IMR-90 (cell line): ENCODE measurements around the gene PRKRIP1. TPM values are rescaled to one million over a fixed set of nuclear protein-coding genes. Genes with fewer than 3 reads are reported as not detected.

Experiments used
- ATAC-seq: fragments of 200-7000 bp; cut with Tn5 transposase; 2 replicates; pipeline ENCODE4 v1.9.1; 2020; ENCODE audit warnings: low read depth, mild to moderate bottlenecking, moderate library complexity
- BruUV-seq: library from RNA; stranded (reverse); fragments of 400-500 nt; replicated peaks from 2 replicates; lab custom pipeline; 2021; lab: Mats Ljungman, UMichigan
- CTCF ChIA-PET: fragments of 300-600 bp; formaldehyde crosslinking; extraction: SDS; loops from one replicate; lab custom pipeline; 2021; ENCODE audit warnings: antibody characterized with exemption; lab: Yijun Ruan, JAX
- POLR2A ChIA-PET: fragments of 300-600 bp; sonication (Branson Sonifier 250); formaldehyde crosslinking; loops from one replicate; lab custom pipeline; 2022; ENCODE audit warnings: antibody characterized with exemption; ENCODE audit not compliant: unreplicated experiment; lab: Charles Lee
- DNase-seq: peaks from one replicate; pipeline ENCODE4 v3.0.0; 2013
- H2AFZ ChIP-seq: replicated peaks from 2 replicates; pipeline ENCODE3; 2013; ENCODE audit warnings: low read length, mild to moderate bottlenecking; ENCODE audit not compliant: poor library complexity
- H2AK5ac ChIP-seq: 2 replicates; pipeline ENCODE4 v1.6.1; 2013; ENCODE audit warnings: low read depth, low read length, inconsistent platforms
- H2AK9ac ChIP-seq: replicated peaks from 2 replicates; pipeline ENCODE3; 2013; ENCODE audit warnings: mild to moderate bottlenecking, low read depth, low read length, moderate library complexity; ENCODE audit not compliant: poor library complexity
- H2BK120ac ChIP-seq: 2 replicates; pipeline ENCODE4 v1.6.1; 2013; ENCODE audit warnings: low read depth, low read length, inconsistent platforms
- H2BK15ac ChIP-seq: 3 replicates; pipeline ENCODE4 v1.6.1; 2013; ENCODE audit warnings: low read depth, low read length, inconsistent platforms
- H2BK20ac ChIP-seq: 2 replicates; pipeline ENCODE4 v1.6.1; 2013; ENCODE audit warnings: low read depth, mild to moderate bottlenecking, inconsistent platforms, low read length, moderate library complexity
- H2BK5ac ChIP-seq: 2 replicates; pipeline ENCODE4 v1.6.1; 2013; ENCODE audit warnings: mild to moderate bottlenecking, low read depth, low read length, inconsistent platforms; ENCODE audit not compliant: poor library complexity, severe bottlenecking
- H3K14ac ChIP-seq: replicated peaks from 2 replicates; pipeline ENCODE4 v1.6.1; 2013; ENCODE audit warnings: low read depth, low read length, inconsistent platforms
- H3K18ac ChIP-seq: 2 replicates; pipeline ENCODE4 v1.6.1; 2013; ENCODE audit warnings: low read depth, low read length, control low read depth
- H3K23ac ChIP-seq: 2 replicates; pipeline ENCODE4 v1.6.1; 2013; ENCODE audit warnings: low read depth, low read length, inconsistent platforms
- H3K27ac ChIP-seq: 2 replicates; pipeline ENCODE4 v1.5.1; 2013; ENCODE audit warnings: mild to moderate bottlenecking, control low read depth, low read length; ENCODE audit not compliant: insufficient read depth
- H3K27me3 ChIP-seq: 2 replicates; pipeline ENCODE4 v1.6.1; 2013; ENCODE audit warnings: low read length; ENCODE audit not compliant: control insufficient read depth, insufficient read depth
- H3K36me3 ChIP-seq: 2 replicates; pipeline ENCODE4 v1.6.1; 2013; ENCODE audit warnings: low read length, mixed read lengths; ENCODE audit not compliant: control insufficient read depth, insufficient read depth
- H3K4ac ChIP-seq: 2 replicates; pipeline ENCODE4 v1.6.1; 2013; ENCODE audit warnings: low read depth, low read length, inconsistent platforms
- H3K4me1 ChIP-seq: 2 replicates; pipeline ENCODE4 v1.6.1; 2013; ENCODE audit warnings: low read length, mixed read lengths; ENCODE audit not compliant: control insufficient read depth, insufficient read depth
- H3K4me2 ChIP-seq: 2 replicates; pipeline ENCODE4 v1.6.1; 2013; ENCODE audit warnings: low read depth, mild to moderate bottlenecking, control low read depth, low read length, moderate library complexity
- H3K4me3 ChIP-seq: 2 replicates; pipeline ENCODE4 v1.5.1; 2013; ENCODE audit warnings: low read depth, mild to moderate bottlenecking, control low read depth, low read length, moderate library complexity; ENCODE audit not compliant: insufficient read depth
- H3K56ac ChIP-seq: 2 replicates; pipeline ENCODE4 v1.6.1; 2013; ENCODE audit warnings: low read length, inconsistent platforms; ENCODE audit not compliant: insufficient read depth; ENCODE audit errors: extremely low read depth
- H3K79me1 ChIP-seq, 2 experiments: 2 replicates each; pipeline ENCODE4 v1.6.1; 2013; ENCODE audit warnings: low read length in 2 of 2, inconsistent platforms in 1 of 2, low read depth in 1 of 2
- H3K9ac ChIP-seq: 2 replicates; pipeline ENCODE4 v1.6.1; 2013; ENCODE audit warnings: low read depth, low read length, control low read depth
- H3K9me1 ChIP-seq: 2 replicates; pipeline ENCODE4 v1.6.1; 2013; ENCODE audit warnings: low read length, inconsistent platforms; ENCODE audit not compliant: insufficient read depth
- H3K9me3 ChIP-seq: 2 replicates; pipeline ENCODE4 v1.6.1; 2013; ENCODE audit warnings: low read length; ENCODE audit not compliant: control insufficient read depth, insufficient read depth
- H4K20me1 ChIP-seq: 2 replicates; pipeline ENCODE4 v1.6.1; 2013; ENCODE audit warnings: low read length, inconsistent platforms; ENCODE audit not compliant: insufficient read depth
- H4K5ac ChIP-seq: 2 replicates; pipeline ENCODE4 v1.6.1; 2013; ENCODE audit warnings: mild to moderate bottlenecking, low read depth, low read length, control low read depth
- H4K8ac ChIP-seq, 2 experiments: 2 replicates each; pipeline ENCODE4 v1.6.1; 2013; ENCODE audit warnings: low read depth in 2 of 2, low read length in 2 of 2, control low read depth in 1 of 2, inconsistent platforms in 1 of 2
- H4K91ac ChIP-seq: 2 replicates; pipeline ENCODE4 v1.6.1; 2013; ENCODE audit warnings: low read depth, low read length, inconsistent platforms; ENCODE audit not compliant: insufficient read depth
- CHD1 ChIP-seq: IDR thresholded peaks from 2 replicates; pipeline ENCODE4 v1.6.1; 2012; ENCODE audit warnings: low read depth, low read length, improper control_type of control experiment
- MXI1 ChIP-seq: IDR thresholded peaks from 2 replicates; pipeline ENCODE4 v1.6.1; 2012; ENCODE audit warnings: low read depth, mild to moderate bottlenecking, low read length, moderate library complexity, borderline replicate concordance
- RCOR1 ChIP-seq: IDR thresholded peaks from 2 replicates; pipeline ENCODE4 v1.6.1; 2012; ENCODE audit warnings: mild to moderate bottlenecking, low read length, improper control_type of control experiment; ENCODE audit not compliant: insufficient replicate concordance
- RFX5 ChIP-seq: IDR thresholded peaks from 2 replicates; pipeline ENCODE4 v1.8.0; 2012; ENCODE audit warnings: low read depth, mild to moderate bottlenecking, low read length, moderate library complexity
- USF2 ChIP-seq: fragments of 150-350 bp; IDR thresholded peaks from 2 replicates; pipeline ENCODE4 v1.6.1; 2017; ENCODE audit warnings: mild to moderate bottlenecking, antibody characterized with exemption, low read length, low read depth
- WGBS, 2 experiments: methylation state at CpG; one replicate each; pipeline versions ENCODE4 v1.1.5 to v1.1.7; 2013; ENCODE audit warnings: missing lambda C conversion rate in 2 of 2; ENCODE audit not compliant: insufficient read length in 1 of 2; ENCODE audit errors: extremely low coverage in 2 of 2; 5-methylcytosine and 5-hydroxymethylcytosine counted together
- dilution Hi-C: fragments of 300-500 bp; cut with HindIII; formaldehyde crosslinking; loops from one replicate; pipeline ENCODE4 v1.14.3; 2018; ENCODE audit warnings: low sequenced_read_pairs; ENCODE audit not compliant: unreplicated experiment
- in situ Hi-C: fragments of 300-500 bp; cut with MboI; formaldehyde crosslinking; loops from 3 replicates; pipeline ENCODE4 v1.14.3; 2019; ENCODE audit warnings: low sequenced_read_pairs, inconsistent platforms, mixed read lengths
- intact Hi-C: fragments of 100-400 bp; cut with micrococcal nuclease; formaldehyde crosslinking; loops from 2 replicates; pipeline ENCODE4 v1.10.0; 2022
- polyA plus RNA-seq, 3 experiments: library from polyadenylated mRNA; depleted of rRNA; stranded (reverse); fragments of >200 nt; gene quantifications; 2 replicates each; pipeline ENCODE4 v1.2.3, GENCODE V29; 2012; ENCODE audit warnings: low replicate concordance in 1 of 3
- total RNA-seq: library from RNA; depleted of rRNA; stranded (reverse); fragments of >200 nt; gene quantifications from 2 replicates; pipeline ENCODE4 v1.2.3, GENCODE V29; 2012

Gene PRKRIP1
- total and polyA plus RNA-seq, 2 of the 4 experiments (the other 2 are of a cell fraction), result 6.5 to 21.6 TPM

GRCh38 chr7:102413091-102413490 lies 16.9 kb downstream of the PRKRIP1 start:
- H2AK9ac ChIP-seq, result no peak overlapping the region
- no peak for DNase-seq
- H3K27me3 ChIP-seq, result no peaks in the 10 kb centered on the region
- H2BK15ac ChIP-seq, result no peak overlapping the region
- H3K27ac ChIP-seq, result no peak overlapping the region
- intact Hi-C loops (no loop called here), dilution Hi-C loops (no loop called here), in situ Hi-C loops (no loop called here)
- no TSS peak for BruUV-seq
- no peak overlapping the region for H2AK5ac ChIP-seq
- H4K5ac ChIP-seq, result no peak overlapping the region
- no peak for ATAC-seq
- ChIA-PET POLR2A (no interaction called here), CTCF (interaction anchor here (1.7 kb wide), 1 partner anchor 9 kb away, joined by 5 read pairs; no protein-coding TSS in a partner anchor)
- no peak overlapping the region for H3K14ac ChIP-seq
- no peaks in the 10 kb centered on the region for H3K9me3 ChIP-seq
- no peak overlapping the region for H2BK120ac ChIP-seq
- no peak overlapping the region for H3K4ac ChIP-seq
- H4K8ac ChIP-seq, result no peak overlapping the region; a peak in 1 of 4 replicates
- H3K4me1 ChIP-seq, result no peaks in the 10 kb centered on the region
- no peak overlapping the region for H3K4me3 ChIP-seq
- no CpG with 5 or more reads among the region's 5 CpGs for WGBS, 2 experiments
- TF ChIP-seq USF2 (no peak), CHD1 (no peak), MXI1 (no peak), RCOR1 (no peak), RFX5 (no peak)
- peaks cover 3% of the 10 kb centered on the region; the same call in 1 of the 2 replicates for H3K9me1 ChIP-seq
- peaks cover 13% of the 10 kb centered on the region for H4K20me1 ChIP-seq
- H4K91ac ChIP-seq, result no peak overlapping the region
- H3K36me3 ChIP-seq, result peaks cover 51% of the 10 kb centered on the region
- peaks cover 32 to 65% of the 10 kb centered on the region in 2 experiments for H3K79me1 ChIP-seq
- no peak overlapping the region for H3K56ac ChIP-seq
- H2BK20ac ChIP-seq, result no peak overlapping the region
- H3K18ac ChIP-seq, result no peak overlapping the region
- H3K9ac ChIP-seq, result no peak overlapping the region
- H3K23ac ChIP-seq, result no peak overlapping the region
- no peak overlapping the region for H2AFZ ChIP-seq
- no peak overlapping the region for H3K4me2 ChIP-seq
- H2BK5ac ChIP-seq, result no peak overlapping the region
